Ovary (tissue), 3 donors: Measurements from ENCODE around the gene TSSK2.

Source experiments
- EP300 ChIP-seq: sonication (generic); formaldehyde crosslinking; IDR thresholded peaks from one replicate; pipeline ENCODE4 v1.6.1; 2017; ENCODE audit warnings: antibody characterized with exemption
- POLR2A ChIP-seq: fragments of 450-650 bp; IDR thresholded peaks from one replicate; pipeline ENCODE4 v1.6.1; 2017; ENCODE audit warnings: antibody characterized with exemption, mild to moderate bottlenecking, moderate library complexity
- TF ChIP-seq, protein P1 (sequence below), 3 donors: fragments of 450-650 bp in 2 of 3; fragments of 200-600 bp in 1 of 3; IDR thresholded peaks; one replicate each; pipeline versions ENCODE4 v1.5.1 to v1.8.0; 2016 to 2022; ENCODE audit warnings: antibody characterized with exemption in 3 of 3, mild to moderate bottlenecking in 1 of 3
- donor health status: DM: no; HTN: no; CAD: no.

DNA sequence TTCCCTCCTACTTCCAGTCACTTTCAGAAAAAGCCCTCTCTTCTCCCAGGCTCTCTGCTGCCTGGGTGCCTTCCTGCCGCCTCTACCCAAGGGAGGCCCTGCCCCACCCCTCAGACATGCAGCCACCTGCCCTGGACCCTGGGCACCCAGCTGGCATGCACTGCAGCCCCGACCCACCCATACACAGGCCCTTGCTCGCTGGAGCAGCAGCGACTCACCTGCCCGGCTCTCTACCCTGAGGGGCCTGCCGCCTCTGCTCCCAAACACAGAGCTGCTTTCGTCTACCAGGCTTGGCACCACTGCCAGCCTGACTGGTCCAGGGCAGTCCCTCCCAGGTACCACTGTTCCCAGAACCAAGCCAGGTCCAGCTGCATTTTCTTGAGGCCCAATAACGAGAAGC is 1.2 kb upstream of the TSSK2 start:
- TF ChIP-seq, protein P1, sequence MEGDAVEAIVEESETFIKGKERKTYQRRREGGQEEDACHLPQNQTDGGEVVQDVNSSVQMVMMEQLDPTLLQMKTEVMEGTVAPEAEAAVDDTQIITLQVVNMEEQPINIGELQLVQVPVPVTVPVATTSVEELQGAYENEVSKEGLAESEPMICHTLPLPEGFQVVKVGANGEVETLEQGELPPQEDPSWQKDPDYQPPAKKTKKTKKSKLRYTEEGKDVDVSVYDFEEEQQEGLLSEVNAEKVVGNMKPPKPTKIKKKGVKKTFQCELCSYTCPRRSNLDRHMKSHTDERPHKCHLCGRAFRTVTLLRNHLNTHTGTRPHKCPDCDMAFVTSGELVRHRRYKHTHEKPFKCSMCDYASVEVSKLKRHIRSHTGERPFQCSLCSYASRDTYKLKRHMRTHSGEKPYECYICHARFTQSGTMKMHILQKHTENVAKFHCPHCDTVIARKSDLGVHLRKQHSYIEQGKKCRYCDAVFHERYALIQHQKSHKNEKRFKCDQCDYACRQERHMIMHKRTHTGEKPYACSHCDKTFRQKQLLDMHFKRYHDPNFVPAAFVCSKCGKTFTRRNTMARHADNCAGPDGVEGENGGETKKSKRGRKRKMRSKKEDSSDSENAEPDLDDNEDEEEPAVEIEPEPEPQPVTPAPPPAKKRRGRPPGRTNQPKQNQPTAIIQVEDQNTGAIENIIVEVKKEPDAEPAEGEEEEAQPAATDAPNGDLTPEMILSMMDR (IDR thresholded peaks at IDR 0.05): no peak
- no peak for TF ChIP-seq POLR2A
- no peak for TF ChIP-seq EP300
